Measurements from ENCODE around the gene C12orf50.
"Not testable (repeated sequence)": the region's sequence is repeated elsewhere in the genome, so short reads cannot be mapped to it uniquely, and the experiment has no call there.

Gene C12orf50

GRCh38 chr12:87988534-87988933 lies 40.7 kb downstream of the C12orf50 start:
- no peak for DNase-seq

DNA sequence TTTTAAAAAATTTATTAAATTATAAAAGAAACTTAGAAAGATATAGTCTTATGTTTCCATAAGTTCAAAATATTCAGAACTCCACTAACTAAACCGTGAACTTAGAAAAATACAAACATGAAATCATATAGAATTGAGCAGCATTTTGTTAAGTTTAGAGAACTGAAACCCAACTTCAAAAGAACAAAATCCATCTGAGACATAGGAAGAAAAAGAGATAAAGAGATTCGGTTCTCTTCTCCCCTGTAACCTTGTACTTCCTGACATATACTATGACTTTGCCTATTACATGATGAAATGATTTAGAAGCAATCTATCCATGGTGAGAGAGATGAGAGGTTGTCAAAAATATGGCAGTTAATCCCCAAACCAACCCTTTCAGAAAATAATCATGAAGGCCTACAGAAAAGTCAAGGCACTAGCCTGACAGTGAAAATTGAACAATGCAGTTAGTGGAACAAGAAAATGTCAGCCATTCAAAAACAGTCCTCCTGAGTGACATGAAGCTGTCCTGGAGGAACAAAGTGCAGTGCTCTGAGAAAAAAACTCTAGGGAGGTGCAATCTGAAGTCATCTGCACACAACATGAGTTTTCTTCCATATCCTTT lies 44.0 kb downstream of the C12orf50 start:
- no peak for DNase-seq

GRCh38 chr12:87982208-87982607 lies 47.0 kb downstream of the C12orf50 start:
- no peak for DNase-seq

GRCh38 chr12:87981495-87981894 lies 47.7 kb downstream of the C12orf50 start:
- DNase-seq: no peak

DNA sequence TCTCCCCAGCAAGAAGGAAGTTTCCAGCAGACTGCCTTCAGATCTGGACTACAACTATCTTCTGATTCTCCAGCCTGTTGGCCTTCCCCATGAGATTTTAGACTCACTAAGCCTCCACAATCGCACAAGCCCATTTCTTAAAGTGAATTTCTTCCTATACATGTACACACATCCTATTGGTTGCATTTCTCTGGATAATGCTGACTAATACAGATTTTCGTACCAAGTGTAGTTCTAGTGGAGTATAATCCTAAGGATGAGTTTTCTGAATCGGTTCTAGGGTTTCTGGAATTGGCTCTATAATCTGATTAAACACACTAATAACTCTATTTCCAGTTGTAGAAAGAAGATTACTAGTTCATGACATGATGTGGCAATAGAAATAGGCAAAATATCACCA lies 53.3 kb downstream of the C12orf50 start:
- DNase-seq: no peak

DNA sequence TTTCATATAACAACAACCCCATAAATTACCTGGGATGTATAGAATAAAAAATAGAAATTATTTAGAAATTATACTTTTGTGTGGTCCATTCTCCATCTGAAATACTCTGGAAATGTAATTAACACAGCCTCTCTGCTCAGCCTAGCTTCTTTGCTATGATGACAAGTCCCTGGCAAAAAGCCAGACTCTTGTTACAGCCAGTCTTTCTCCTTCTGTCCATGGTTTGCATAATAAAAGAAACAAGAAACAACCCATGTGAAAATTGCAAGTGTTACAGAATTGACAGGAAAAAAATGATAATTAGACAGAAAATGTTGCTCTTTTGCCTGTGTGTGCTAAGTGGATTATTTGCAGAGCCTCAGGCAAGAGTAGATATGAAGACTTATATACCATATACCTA lies 61.3 kb downstream of the C12orf50 start:
- DNase-seq: no peak

GRCh38 chr12:87960566-87960965 lies 68.6 kb downstream of the C12orf50 start:
- DNase-seq: no peak

DNA sequence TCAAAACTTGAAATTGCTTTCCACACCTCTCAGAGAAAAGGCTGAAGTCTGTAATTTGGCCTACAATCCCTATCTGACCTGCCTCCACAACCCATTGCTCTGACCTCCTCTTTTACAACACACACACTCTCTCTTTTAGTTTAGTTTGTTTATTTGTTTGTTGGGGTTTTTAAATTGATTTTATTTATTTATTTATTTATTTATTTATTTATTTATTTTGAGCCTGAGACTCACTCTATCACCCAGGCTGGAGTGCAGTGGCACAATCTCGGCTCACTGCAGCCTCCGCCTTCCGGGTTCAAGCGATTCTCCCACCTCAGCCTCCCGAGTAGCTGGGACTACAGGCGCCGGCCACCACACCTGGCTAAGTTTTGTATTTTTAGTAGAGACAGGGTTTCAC lies 75.2 kb downstream of the C12orf50 start:
- DNase-seq: not testable (repeated sequence)

- no peak for DNase-seq
Measured at GRCh38 chr12:87953256-87953860, 75.8 kb downstream of the C12orf50 start.

GRCh38 chr12:87952850-87953249 lies 76.4 kb downstream of the C12orf50 start:
- DNase-seq: no peak

- DNase-seq: no peak
Measured at GRCh38 chr12:87952223-87952622, 77.0 kb downstream of the C12orf50 start.

DNA sequence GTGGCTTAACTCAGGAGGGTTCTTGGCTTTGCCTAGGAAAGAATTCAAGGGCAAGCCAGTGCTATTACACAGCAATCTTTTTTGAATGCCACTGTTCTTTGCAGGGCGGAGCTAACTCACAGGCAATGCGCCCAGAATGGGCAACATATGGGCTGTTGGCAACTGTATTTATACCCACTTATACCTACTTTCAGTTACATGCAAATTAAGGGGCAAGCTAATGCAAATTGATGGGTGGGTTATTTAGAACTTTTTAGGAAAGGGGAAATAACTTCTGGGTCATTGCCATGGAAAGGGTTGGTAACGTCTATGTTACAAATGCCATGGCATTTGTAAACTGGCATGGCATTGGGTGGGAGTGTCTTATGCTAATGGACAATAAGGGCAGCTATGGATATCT lies 85.4 kb downstream of the C12orf50 start:
- no peak for DNase-seq

- no peak for DNase-seq
Measured at GRCh38 chr12:87943023-87943422, 86.2 kb downstream of the C12orf50 start.

- DNase-seq: no peak
Measured at GRCh38 chr12:87939182-87939581, 90.0 kb downstream of the C12orf50 start.

DNA sequence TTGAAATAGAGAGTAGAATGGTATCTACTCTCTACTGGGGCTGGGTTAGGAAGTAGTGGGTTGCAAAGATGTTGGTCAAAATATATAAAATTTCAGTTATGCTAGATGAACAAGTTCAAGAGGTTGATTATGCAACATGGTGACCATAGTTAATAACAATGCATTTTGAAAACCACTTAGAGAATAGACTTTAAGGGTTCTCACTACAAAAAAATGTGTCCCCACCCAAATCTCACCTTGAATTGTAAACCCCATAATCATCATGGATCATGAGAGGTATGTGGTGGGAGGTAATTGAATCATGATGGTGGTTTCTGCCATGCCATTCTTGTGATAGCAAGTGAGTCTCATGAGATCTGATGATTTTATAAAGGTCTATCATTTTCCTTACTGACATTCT lies 94.0 kb downstream of the C12orf50 start:
- DNase-seq: no peak

DNA sequence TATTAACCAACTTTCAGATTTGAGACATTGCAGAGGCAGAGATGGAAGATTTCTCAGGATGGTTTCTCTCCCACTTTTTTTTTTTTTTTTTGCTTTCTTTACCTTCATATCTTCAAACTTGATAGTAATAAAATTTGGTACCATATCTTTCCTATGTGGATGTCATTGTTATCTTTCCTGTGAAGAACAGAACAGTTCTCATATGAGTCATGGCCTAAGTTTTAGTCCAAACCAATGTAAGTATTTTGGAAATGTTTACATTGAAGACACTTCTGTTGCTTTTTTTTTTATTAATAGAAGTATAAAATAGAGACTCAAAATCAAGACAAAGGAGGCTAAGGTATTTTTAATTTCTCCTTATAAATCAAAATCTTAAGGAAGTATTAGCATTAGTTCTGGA lies 95.2 kb downstream of the C12orf50 start:
- no peak for DNase-seq

GRCh38 chr12:87931812-87932211 lies 97.4 kb downstream of the C12orf50 start:
- no peak for DNase-seq

- DNase-seq: no peak
Measured at GRCh38 chr12:87930627-87931026, 98.6 kb downstream of the C12orf50 start.

Measured in C1 segment of cervical spinal cord (tissue), 14 donors.